SK-N-SH (cell line): ENCODE data around the gene SFXN5. TPM values are rescaled to one million over a fixed set of nuclear protein-coding genes. Genes with fewer than 3 reads are reported as not detected.

ENCODE experiments used
- CTCF ChIA-PET: fragments of 300-600, 350-600 bp; formaldehyde crosslinking; extraction: SDS; loops from one replicate; lab custom pipeline; 2021; lab: Yijun Ruan, JAX
- POLR2A ChIA-PET: fragments of 350-600 bp; sonication (Branson Sonifier 250); formaldehyde crosslinking; extraction: SDS; loops from one replicate; lab custom pipeline; 2020; ENCODE audit warnings: antibody characterized with exemption, inconsistent platforms; lab: Yijun Ruan, JAX
- DNase-seq: peaks from one replicate; pipeline ENCODE4 v3.0.0; 2012
- H2AFZ ChIP-seq: fragments of 200-600 bp; sonication (generic); 2 replicates; pipeline ENCODE4 v1.8.1; 2016; ENCODE audit warnings: antibody characterized with exemption, mild to moderate bottlenecking, low read depth
- H3F3A ChIP-seq: fragments of 200-600 bp; sonication (generic); replicated peaks from 2 replicates; pipeline ENCODE3; 2016; ENCODE audit warnings: antibody characterized with exemption, mild to moderate bottlenecking; ENCODE audit not compliant: insufficient read depth
- H3K27ac ChIP-seq, 2 experiments: fragments of 200-500 bp in 1 of 2; fragments of 200-600 bp in 1 of 2; sonication (Bioruptor generic) in 1 of 2; sonication (generic), shearing (Covaris generic) in 1 of 2; 2 replicates each; pipeline versions ENCODE4 v1.5.1 to v1.6.1; 2014 to 2016; ENCODE audit warnings: low read depth in 2 of 2, inconsistent platforms in 1 of 2, low read length in 1 of 2, mild to moderate bottlenecking in 1 of 2, mixed read lengths in 1 of 2
- H3K27me3 ChIP-seq: fragments of 200-600 bp; sonication (generic), shearing (Covaris generic); 2 replicates; pipeline ENCODE4 v1.6.1; 2016; ENCODE audit warnings: mixed run types; ENCODE audit not compliant: insufficient read depth
- H3K36me3 ChIP-seq, 2 experiments: fragments of 200-500 bp in 1 of 2; fragments of 200-600 bp in 1 of 2; sonication (Bioruptor generic) in 1 of 2; sonication (generic) in 1 of 2; replicated peaks in 1 of 2; 2 replicates each; pipeline versions ENCODE3 to v1.5.1; 2014 to 2016; ENCODE audit warnings: low read length in 1 of 2, mild to moderate bottlenecking in 1 of 2; ENCODE audit not compliant: insufficient read depth in 2 of 2, control insufficient read depth in 1 of 2
- H3K4me1 ChIP-seq, 2 experiments: fragments of 200-500 bp in 1 of 2; fragments of 200-600 bp in 1 of 2; sonication (Bioruptor generic) in 1 of 2; sonication (generic), shearing (Covaris generic) in 1 of 2; 2 replicates each; pipeline versions ENCODE4 v1.5.1 to v1.6.1; 2014 to 2016; ENCODE audit warnings: low read depth in 1 of 2, low read length in 1 of 2, mixed run types in 1 of 2; ENCODE audit not compliant: insufficient read depth in 2 of 2, control insufficient read depth in 1 of 2
- H3K4me2 ChIP-seq: fragments of 200-600 bp; sonication (generic), shearing (Covaris generic); 2 replicates; pipeline ENCODE4 v1.6.1; 2017; ENCODE audit warnings: mixed run types
- H3K4me3 ChIP-seq, 2 experiments: fragments of 200-500 bp in 1 of 2; fragments of 200-600 bp in 1 of 2; sonication (Bioruptor generic) in 1 of 2; sonication (generic), shearing (Covaris generic) in 1 of 2; 2 replicates each; pipeline versions ENCODE4 v1.5.1 to v1.8.1; 2014 to 2016; ENCODE audit warnings: low read depth in 2 of 2, inconsistent platforms in 1 of 2, low read length in 1 of 2, mild to moderate bottlenecking in 1 of 2, mixed read lengths in 1 of 2, moderate library complexity in 1 of 2
- H3K79me2 ChIP-seq: fragments of 200-600 bp; sonication (generic); 2 replicates; pipeline ENCODE4 v1.8.1; 2017; ENCODE audit warnings: mild to moderate bottlenecking; ENCODE audit not compliant: insufficient read depth
- H3K9ac ChIP-seq: fragments of 200-600 bp; sonication (generic); 2 replicates; pipeline ENCODE4 v1.6.1; 2017; ENCODE audit warnings: mixed run types
- H3K9me2 ChIP-seq: fragments of 200-600 bp; sonication (generic); 2 replicates; pipeline ENCODE4 v1.6.1; 2017; ENCODE audit warnings: mixed run types
- H3K9me3 ChIP-seq: fragments of 200-600 bp; sonication (generic); 2 replicates; pipeline ENCODE4 v1.6.1; 2017; ENCODE audit warnings: mixed run types, mild to moderate bottlenecking, moderate library complexity
- H4K20me1 ChIP-seq: fragments of 200-600 bp; sonication (generic); 2 replicates; pipeline ENCODE4 v1.6.1; 2017; ENCODE audit warnings: mild to moderate bottlenecking, mixed run types; ENCODE audit not compliant: insufficient read depth
- CHD2 ChIP-seq: fragments of 150-350 bp; IDR thresholded peaks from 2 replicates; pipeline ENCODE4 v1.6.1; 2018; ENCODE audit warnings: low read length; ENCODE audit not compliant: partially characterized antibody
- EP300 ChIP-seq, 2 experiments: IDR thresholded peaks; 2 replicates each; pipeline versions ENCODE4 v1.4.0 to v1.6.1; 2012; ENCODE audit warnings: borderline replicate concordance in 1 of 2, low read depth in 1 of 2, low read length in 1 of 2
- FOSL2 ChIP-seq: IDR thresholded peaks from 2 replicates; pipeline ENCODE4 v1.4.0; 2012; ENCODE audit warnings: low read depth, mild to moderate bottlenecking, moderate library complexity, borderline replicate concordance
- FOXJ3 ChIP-seq: sonication (generic); formaldehyde crosslinking; IDR thresholded peaks from 2 replicates; pipeline ENCODE4 v1.5.1; 2020; ENCODE audit warnings: mild to moderate bottlenecking, missing genetic modification reagents
- GABPA ChIP-seq: IDR thresholded peaks from 2 replicates; pipeline ENCODE4 v1.4.0; 2012; ENCODE audit warnings: low read depth, mild to moderate bottlenecking
- JUND ChIP-seq: IDR thresholded peaks from 2 replicates; pipeline ENCODE4 v1.4.0; 2012
- MEF2A ChIP-seq: IDR thresholded peaks from 2 replicates; pipeline ENCODE4 v1.4.0; 2012; ENCODE audit warnings: low read depth, borderline replicate concordance
- MXI1 ChIP-seq: IDR thresholded peaks from 2 replicates; pipeline ENCODE4 v1.6.1; 2012; ENCODE audit warnings: mild to moderate bottlenecking, low read depth, low read length, improper control_type of control experiment
- RAD21 ChIP-seq: IDR thresholded peaks from 2 replicates; pipeline ENCODE4 v1.6.1; 2012; ENCODE audit warnings: mild to moderate bottlenecking, low read length
- RCOR1 ChIP-seq: fragments of 150-350 bp; IDR thresholded peaks from 2 replicates; pipeline ENCODE4 v1.6.1; 2017; ENCODE audit warnings: antibody characterized with exemption, low read length
- SIN3A ChIP-seq: IDR thresholded peaks from 2 replicates; pipeline ENCODE4 v1.6.1; 2012; ENCODE audit warnings: low read depth, mild to moderate bottlenecking, low read length, moderate library complexity, borderline replicate concordance
- TAF1 ChIP-seq: IDR thresholded peaks from 2 replicates; pipeline ENCODE4 v1.6.1; 2012; ENCODE audit warnings: low read depth, mild to moderate bottlenecking, low read length, moderate library complexity, borderline replicate concordance
- TCF12 ChIP-seq: IDR thresholded peaks from 2 replicates; pipeline ENCODE4 v1.4.0; 2012
- YY1 ChIP-seq: IDR thresholded peaks from 2 replicates; pipeline ENCODE4 v1.4.0; 2012; ENCODE audit warnings: low read depth, mild to moderate bottlenecking
- WGBS: methylation state at CpG from one replicate; pipeline ENCODE4 v1.1.6; 2017; ENCODE audit warnings: low lambda C conversion rate; 5-methylcytosine and 5-hydroxymethylcytosine counted together
- polyA plus RNA-seq, 3 experiments: library from polyadenylated mRNA; depleted of rRNA; stranded (reverse); fragments of >200 nt; gene quantifications; 2 replicates each; pipeline ENCODE4 v1.2.3, GENCODE V29; 2012
- TF ChIP-seq, protein P1 (sequence below): fragments of 150-350 bp; IDR thresholded peaks from 2 replicates; pipeline ENCODE4 v1.6.1; 2017; ENCODE audit warnings: antibody characterized with exemption, low read length, low read depth, borderline replicate concordance
- TF ChIP-seq, protein P2 (sequence below): fragments of 150-350 bp; IDR thresholded peaks from 2 replicates; pipeline ENCODE4 v1.6.1; 2016; ENCODE audit warnings: mild to moderate bottlenecking, low read depth, low read length
- TF ChIP-seq, protein P3 (sequence below): IDR thresholded peaks from 2 replicates; pipeline ENCODE4 v1.6.1; 2012; ENCODE audit warnings: mild to moderate bottlenecking, low read depth, low read length, moderate library complexity
- TF ChIP-seq, protein P4 (sequence below): IDR thresholded peaks from 2 replicates; pipeline ENCODE4; 2012
- TF ChIP-seq, protein P5 (sequence below): fragments of 200-600 bp; sonication (generic); IDR thresholded peaks from 2 replicates; pipeline ENCODE4 v1.6.1; 2017; ENCODE audit warnings: antibody characterized with exemption, mild to moderate bottlenecking, moderate library complexity
- TF ChIP-seq, protein P6 (sequence below): IDR thresholded peaks from 2 replicates; pipeline ENCODE4 v1.4.0; 2012; ENCODE audit warnings: low read depth, borderline replicate concordance

Gene SFXN5, protein sequence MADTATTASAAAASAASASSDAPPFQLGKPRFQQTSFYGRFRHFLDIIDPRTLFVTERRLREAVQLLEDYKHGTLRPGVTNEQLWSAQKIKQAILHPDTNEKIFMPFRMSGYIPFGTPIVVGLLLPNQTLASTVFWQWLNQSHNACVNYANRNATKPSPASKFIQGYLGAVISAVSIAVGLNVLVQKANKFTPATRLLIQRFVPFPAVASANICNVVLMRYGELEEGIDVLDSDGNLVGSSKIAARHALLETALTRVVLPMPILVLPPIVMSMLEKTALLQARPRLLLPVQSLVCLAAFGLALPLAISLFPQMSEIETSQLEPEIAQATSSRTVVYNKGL
- 9.9 and 11.0 TPM in 2 replicates for polyA plus RNA-seq (2012; rRNA removed)
- polyA plus RNA-seq (2012; cell fraction: cytosol; rRNA removed), result 4.5 and 6.4 TPM in 2 replicates
- polyA plus RNA-seq (2012; cell fraction: nucleus; rRNA removed), result 36.2 and 48.1 TPM in 2 replicates

DNA sequence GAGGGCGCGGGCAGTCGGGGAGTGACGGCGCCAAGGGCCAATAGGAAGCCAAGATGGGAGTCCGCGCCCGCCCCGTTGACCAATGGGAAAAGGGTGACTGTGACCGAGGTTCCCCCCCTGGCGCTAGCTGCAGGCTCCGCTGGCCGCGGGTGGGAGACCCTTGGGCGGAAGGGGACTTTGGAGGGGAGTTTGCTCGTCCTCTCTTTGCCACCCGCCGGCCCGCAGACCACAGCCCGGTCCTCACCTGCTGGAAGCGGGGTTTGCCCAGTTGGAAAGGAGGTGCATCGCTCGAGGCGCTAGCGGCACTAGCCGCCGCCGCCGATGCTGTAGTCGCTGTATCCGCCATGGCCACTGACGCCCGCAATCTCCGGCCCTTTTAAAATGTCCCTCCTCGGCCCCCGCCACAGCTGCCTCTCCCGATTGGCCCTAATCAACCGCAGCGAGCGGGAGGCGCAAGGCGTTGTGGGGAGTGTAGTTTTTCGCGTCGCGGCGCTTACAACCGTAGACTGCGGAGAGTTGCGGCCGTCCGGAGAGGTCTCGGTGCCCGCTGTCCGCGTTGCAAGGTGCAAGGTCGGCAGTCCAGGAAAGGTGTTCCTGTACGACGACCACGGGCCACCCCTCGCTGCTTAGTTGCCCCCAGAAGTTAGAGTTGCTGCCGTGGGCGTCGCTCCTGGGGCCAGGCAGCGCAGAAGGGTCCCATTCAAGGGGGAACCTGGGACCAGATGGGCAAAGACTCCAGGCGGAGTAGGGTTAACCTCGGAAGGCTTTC is at the start of gene SFXN5:
SFXN5 (minus strand) TSS at position 353 of the 769 bp plus-strand sequence; CDS start at position 346, 7 bp downstream.
- peak within 1 kb of the TSS; percentile 81 to 88 for H3K27ac ChIP-seq
- no peaks in the 10 kb centered on the region for H4K20me1 ChIP-seq
- peak within 1 kb of the TSS; percentile 99 for H3K4me2 ChIP-seq
- CTCF ChIA-PET, result interaction anchor here (0.6 to 2.9 kb wide), 7 partner anchors 14 to 483 kb away, joined by 3 to 12 read pairs (median 6); no protein-coding TSS in a partner anchor
- no peaks in the 10 kb centered on the region for H3F3A ChIP-seq
- H3K9me2 ChIP-seq, result no peaks in the 10 kb centered on the region
- H3K36me3 ChIP-seq, result peaks cover 0 to 3% of the 10 kb centered on the region in 2 experiments
- peak; percentile 99 for DNase-seq
- WGBS, result 3% methylated on average over 30 of the region's 67 CpGs
- peaks cover 42% of the 10 kb centered on the region for H3K79me2 ChIP-seq
- H3K27me3 ChIP-seq, result no peaks in the 10 kb centered on the region
- peak within 1 kb of the TSS; percentile 90 for H3K9ac ChIP-seq
- H3K9me3 ChIP-seq, result no peaks in the 10 kb centered on the region
- peak within 1 kb of the TSS; percentile 89 for H2AFZ ChIP-seq
- H3K4me1 ChIP-seq, result peaks cover 3 to 15% of the 10 kb centered on the region in 2 experiments; a peak in 2 of 4 replicates
- H3K4me3 ChIP-seq, result peak within 1 kb of the TSS; percentile 92 to 98
- POLR2A ChIA-PET, result interaction anchor here (0.6 kb wide), 3 partner anchors 31 to 43 kb away, joined by 3 to 4 read pairs (median 3); no protein-coding TSS in a partner anchor
- TF ChIP-seq RCOR1 (no peak), MEF2A (no peak), TAF1 (peak; percentile 71), FOXJ3 (CRISPR knock-in tag) (no peak), GABPA (0 out of 2 replicates have a peak, but pooled peaks have one; percentile 7), JUND (no peak), CHD2 (peak; percentile 71), MXI1 (no peak), YY1 (peak; percentile 89; the same call in 1 of the 2 replicates), SIN3A (peak; percentile 53; the same call in 1 of the 2 replicates), EP300 (IDR thresholded peaks at IDR 0.05; ENCODE audit: borderline replicate concordance in 1 of 2, low read depth in 1 of 2, low read length in 1 of 2) (no peak), TCF12 (no peak), FOSL2 (no peak), RAD21 (no peak)
- TF ChIP-seq, protein P1, sequence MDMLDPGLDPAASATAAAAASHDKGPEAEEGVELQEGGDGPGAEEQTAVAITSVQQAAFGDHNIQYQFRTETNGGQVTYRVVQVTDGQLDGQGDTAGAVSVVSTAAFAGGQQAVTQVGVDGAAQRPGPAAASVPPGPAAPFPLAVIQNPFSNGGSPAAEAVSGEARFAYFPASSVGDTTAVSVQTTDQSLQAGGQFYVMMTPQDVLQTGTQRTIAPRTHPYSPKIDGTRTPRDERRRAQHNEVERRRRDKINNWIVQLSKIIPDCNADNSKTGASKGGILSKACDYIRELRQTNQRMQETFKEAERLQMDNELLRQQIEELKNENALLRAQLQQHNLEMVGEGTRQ, result no peak
- TF ChIP-seq, protein P2, sequence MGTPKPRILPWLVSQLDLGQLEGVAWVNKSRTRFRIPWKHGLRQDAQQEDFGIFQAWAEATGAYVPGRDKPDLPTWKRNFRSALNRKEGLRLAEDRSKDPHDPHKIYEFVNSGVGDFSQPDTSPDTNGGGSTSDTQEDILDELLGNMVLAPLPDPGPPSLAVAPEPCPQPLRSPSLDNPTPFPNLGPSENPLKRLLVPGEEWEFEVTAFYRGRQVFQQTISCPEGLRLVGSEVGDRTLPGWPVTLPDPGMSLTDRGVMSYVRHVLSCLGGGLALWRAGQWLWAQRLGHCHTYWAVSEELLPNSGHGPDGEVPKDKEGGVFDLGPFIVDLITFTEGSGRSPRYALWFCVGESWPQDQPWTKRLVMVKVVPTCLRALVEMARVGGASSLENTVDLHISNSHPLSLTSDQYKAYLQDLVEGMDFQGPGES, result peak; percentile 88
- TF ChIP-seq, protein P3, sequence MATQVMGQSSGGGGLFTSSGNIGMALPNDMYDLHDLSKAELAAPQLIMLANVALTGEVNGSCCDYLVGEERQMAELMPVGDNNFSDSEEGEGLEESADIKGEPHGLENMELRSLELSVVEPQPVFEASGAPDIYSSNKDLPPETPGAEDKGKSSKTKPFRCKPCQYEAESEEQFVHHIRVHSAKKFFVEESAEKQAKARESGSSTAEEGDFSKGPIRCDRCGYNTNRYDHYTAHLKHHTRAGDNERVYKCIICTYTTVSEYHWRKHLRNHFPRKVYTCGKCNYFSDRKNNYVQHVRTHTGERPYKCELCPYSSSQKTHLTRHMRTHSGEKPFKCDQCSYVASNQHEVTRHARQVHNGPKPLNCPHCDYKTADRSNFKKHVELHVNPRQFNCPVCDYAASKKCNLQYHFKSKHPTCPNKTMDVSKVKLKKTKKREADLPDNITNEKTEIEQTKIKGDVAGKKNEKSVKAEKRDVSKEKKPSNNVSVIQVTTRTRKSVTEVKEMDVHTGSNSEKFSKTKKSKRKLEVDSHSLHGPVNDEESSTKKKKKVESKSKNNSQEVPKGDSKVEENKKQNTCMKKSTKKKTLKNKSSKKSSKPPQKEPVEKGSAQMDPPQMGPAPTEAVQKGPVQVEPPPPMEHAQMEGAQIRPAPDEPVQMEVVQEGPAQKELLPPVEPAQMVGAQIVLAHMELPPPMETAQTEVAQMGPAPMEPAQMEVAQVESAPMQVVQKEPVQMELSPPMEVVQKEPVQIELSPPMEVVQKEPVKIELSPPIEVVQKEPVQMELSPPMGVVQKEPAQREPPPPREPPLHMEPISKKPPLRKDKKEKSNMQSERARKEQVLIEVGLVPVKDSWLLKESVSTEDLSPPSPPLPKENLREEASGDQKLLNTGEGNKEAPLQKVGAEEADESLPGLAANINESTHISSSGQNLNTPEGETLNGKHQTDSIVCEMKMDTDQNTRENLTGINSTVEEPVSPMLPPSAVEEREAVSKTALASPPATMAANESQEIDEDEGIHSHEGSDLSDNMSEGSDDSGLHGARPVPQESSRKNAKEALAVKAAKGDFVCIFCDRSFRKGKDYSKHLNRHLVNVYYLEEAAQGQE, result no peak
- TF ChIP-seq, protein P4, sequence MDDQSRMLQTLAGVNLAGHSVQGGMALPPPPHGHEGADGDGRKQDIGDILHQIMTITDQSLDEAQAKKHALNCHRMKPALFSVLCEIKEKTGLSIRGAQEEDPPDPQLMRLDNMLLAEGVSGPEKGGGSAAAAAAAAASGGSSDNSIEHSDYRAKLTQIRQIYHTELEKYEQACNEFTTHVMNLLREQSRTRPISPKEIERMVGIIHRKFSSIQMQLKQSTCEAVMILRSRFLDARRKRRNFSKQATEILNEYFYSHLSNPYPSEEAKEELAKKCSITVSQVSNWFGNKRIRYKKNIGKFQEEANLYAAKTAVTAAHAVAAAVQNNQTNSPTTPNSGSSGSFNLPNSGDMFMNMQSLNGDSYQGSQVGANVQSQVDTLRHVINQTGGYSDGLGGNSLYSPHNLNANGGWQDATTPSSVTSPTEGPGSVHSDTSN, result peak; percentile 100
- TF ChIP-seq, protein P5, sequence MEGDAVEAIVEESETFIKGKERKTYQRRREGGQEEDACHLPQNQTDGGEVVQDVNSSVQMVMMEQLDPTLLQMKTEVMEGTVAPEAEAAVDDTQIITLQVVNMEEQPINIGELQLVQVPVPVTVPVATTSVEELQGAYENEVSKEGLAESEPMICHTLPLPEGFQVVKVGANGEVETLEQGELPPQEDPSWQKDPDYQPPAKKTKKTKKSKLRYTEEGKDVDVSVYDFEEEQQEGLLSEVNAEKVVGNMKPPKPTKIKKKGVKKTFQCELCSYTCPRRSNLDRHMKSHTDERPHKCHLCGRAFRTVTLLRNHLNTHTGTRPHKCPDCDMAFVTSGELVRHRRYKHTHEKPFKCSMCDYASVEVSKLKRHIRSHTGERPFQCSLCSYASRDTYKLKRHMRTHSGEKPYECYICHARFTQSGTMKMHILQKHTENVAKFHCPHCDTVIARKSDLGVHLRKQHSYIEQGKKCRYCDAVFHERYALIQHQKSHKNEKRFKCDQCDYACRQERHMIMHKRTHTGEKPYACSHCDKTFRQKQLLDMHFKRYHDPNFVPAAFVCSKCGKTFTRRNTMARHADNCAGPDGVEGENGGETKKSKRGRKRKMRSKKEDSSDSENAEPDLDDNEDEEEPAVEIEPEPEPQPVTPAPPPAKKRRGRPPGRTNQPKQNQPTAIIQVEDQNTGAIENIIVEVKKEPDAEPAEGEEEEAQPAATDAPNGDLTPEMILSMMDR, result peak; percentile 25
- TF ChIP-seq, protein P6, sequence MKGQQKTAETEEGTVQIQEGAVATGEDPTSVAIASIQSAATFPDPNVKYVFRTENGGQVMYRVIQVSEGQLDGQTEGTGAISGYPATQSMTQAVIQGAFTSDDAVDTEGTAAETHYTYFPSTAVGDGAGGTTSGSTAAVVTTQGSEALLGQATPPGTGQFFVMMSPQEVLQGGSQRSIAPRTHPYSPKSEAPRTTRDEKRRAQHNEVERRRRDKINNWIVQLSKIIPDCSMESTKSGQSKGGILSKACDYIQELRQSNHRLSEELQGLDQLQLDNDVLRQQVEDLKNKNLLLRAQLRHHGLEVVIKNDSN, result no peak
